ENCODE data around the gene ARL6IP4.
"Not testable (repeated sequence)": the region's sequence is repeated elsewhere in the genome, so short reads cannot be mapped to it uniquely, and the experiment has no call there.

Gene ARL6IP4

DNA sequence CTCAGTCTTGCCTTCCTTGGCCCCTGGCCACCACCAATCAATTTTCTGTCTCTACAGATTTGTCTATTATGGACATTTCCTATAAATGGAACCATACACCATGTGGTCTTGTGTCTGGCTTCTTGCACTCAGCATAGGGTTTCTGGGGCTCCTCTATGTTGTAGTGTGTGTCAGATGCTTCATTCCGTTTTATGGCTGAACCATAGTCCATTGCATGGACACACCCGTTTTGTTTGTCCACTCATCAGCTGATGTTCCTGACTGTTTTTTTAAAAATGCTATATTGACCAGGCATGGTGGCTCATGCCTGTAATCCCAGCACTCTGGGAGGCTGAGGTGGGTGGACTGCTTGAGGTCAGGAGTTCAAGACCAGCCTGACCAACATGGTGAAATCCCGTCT is 21.0 kb downstream of the ARL6IP4 start:
- no peak overlapping the region for H3K4me3 ChIP-seq (ENCODE audit: low read depth, low read length)

GRCh38 chr12:123003257-123003656 is 22.8 kb downstream of the ARL6IP4 start:
- H3K4me3 ChIP-seq (ENCODE audit: low read depth, low read length): no peak overlapping the region

More for the DNA sequence above, 21.0 kb downstream of the ARL6IP4 start:
- DNase-seq (ENCODE audit: low read depth): no peak

GRCh38 chr12:123004287-123004686 is 23.8 kb downstream of the ARL6IP4 start:
- H3K4me3 ChIP-seq (ENCODE audit: low read depth, low read length): no peak overlapping the region
- no peak for DNase-seq (ENCODE audit: low read depth)

More at GRCh38 chr12:123003257-123003656, 22.8 kb downstream of the ARL6IP4 start:
- DNase-seq (ENCODE audit: low read depth): no peak

GRCh38 chr12:123005081-123005626 is 24.7 kb downstream of the ARL6IP4 start:
- DNase-seq (ENCODE audit: low read depth): no peak
- no peak overlapping the region for H3K4me3 ChIP-seq (ENCODE audit: low read depth, low read length)

GRCh38 chr12:123006977-123007376 is 26.5 kb downstream of the ARL6IP4 start:
- no peak for DNase-seq (ENCODE audit: low read depth)
- no peak overlapping the region for H3K4me3 ChIP-seq (ENCODE audit: low read depth, low read length)

GRCh38 chr12:123010110-123010509 is 29.6 kb downstream of the ARL6IP4 start:
- no peak for DNase-seq (ENCODE audit: low read depth)
- no peak overlapping the region for H3K4me3 ChIP-seq (ENCODE audit: low read depth, low read length)

DNA sequence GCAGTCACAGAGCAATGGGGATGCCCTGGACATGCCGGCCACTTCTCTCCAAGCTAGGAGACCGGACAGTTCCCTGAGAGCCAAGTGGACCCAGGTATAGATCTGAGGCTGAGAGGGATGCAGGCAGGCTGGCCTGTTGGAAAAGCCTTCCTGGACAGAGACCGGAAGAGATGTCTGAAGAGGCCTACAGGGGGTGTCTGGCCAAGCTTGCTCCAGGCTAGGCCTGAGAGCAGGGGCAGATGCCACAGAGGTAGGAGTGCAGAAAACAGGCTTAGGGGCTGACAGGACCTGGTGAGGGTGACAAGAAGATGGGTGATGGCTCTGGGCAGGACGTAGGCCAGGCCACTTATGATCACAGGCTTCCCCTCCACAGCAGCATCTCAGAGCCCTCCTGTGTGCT is 30.2 kb downstream of the ARL6IP4 start:
- no peak overlapping the region for H3K4me3 ChIP-seq (ENCODE audit: low read depth, low read length)
- DNase-seq (ENCODE audit: low read depth): no peak

DNA sequence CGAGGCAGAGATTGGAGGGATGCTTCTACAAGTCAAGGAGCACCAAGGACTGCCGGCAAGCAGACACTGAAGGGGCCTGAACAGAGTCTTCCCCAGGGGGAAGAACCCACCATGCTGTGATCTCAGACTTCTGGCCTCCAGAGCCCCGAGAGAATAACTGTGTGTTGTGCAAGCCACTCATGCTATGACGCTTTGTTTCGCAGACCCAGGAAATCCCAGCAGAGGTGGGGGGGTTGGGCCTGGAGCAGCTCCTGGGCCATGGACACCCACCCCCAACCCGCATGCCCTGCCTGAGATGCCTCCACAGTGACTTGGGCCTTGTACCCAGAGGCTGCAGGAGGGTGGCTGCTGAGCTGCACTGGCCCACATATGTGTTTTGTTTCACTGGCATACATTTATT is 31.2 kb downstream of the ARL6IP4 start:
- no peak for DNase-seq (ENCODE audit: low read depth)

DNA sequence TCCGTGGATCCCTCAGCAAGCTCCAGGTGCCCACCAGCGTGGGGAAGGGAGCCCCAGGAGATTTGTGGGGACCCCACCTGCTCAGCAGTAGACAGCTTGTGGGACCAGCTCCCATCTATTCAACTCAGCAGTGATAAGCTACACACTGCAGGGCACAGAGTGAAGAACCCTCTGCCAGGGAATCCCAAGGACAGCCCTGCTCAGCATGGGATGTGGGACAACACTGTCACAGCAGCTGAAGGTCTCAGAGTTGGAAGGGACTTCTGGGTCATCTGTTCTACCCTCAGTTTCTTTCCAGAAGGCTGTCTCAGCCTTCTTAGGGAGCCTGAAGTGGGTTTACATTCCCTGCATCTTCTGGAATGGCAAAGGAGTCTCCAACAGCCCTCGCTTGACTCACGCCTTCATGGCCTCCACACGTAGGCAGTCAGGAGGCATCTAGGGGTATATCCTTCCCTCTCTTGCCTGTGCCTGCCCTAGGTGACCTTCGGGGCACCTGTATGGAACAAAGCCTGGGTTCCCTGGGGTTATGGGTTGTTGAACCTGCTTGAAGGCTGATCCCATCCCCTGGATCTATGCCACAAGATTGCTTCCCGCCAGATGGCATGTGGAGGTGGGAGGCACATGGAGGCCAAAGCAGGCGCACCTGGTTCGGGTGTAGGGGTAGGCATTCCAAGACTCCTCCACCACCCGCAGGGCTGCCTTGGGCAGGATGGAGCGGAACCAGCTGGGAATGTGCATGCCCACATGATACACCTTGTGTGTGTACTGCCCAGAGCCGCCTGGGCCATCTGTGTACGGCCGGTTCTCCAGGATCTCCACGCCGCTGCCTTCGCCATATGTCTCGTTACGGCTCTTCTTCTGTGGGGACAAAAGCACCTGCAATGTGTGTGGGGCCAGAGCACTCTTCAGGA is 33.0 kb downstream of the ARL6IP4 start:
- DNase-seq (ENCODE audit: low read depth): no peak

More for the DNA sequence above, 31.2 kb downstream of the ARL6IP4 start:
- H3K4me3 ChIP-seq (ENCODE audit: low read depth, low read length): no peak overlapping the region

DNA sequence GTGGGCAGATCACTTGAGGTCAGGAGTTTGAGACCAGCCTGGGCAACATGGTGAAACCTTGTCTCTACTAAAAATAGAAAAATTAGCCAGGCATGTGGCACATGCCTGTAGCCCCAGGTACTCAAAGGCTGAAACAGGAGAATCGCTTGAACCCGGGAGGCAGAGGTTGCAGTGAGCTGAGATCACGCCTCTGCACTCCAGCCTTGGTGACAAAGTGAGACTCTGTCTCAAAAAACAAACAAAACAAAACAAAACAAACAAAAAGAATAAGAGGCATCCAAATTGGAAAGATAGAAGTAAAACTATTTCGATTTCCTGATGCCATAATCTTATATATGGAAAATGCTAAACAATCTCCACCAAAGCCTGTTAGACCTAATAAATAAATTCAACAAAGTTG is 34.0 kb downstream of the ARL6IP4 start:
- not testable (repeated sequence) for DNase-seq (ENCODE audit: low read depth); H3K4me3 ChIP-seq (ENCODE audit: low read depth, low read length)

More for the DNA sequence above, 33.0 kb downstream of the ARL6IP4 start:
- no peak overlapping the region for H3K4me3 ChIP-seq (ENCODE audit: low read depth, low read length)

GRCh38 chr12:123017753-123018152 is 37.3 kb downstream of the ARL6IP4 start:
- no peak for DNase-seq (ENCODE audit: low read depth)

GRCh38 chr12:123019841-123020138 is 39.3 kb downstream of the ARL6IP4 start:
- DNase-seq (ENCODE audit: low read depth): no peak

More at GRCh38 chr12:123017753-123018152, 37.3 kb downstream of the ARL6IP4 start:
- no peak overlapping the region for H3K4me3 ChIP-seq (ENCODE audit: low read depth, low read length)

DNA sequence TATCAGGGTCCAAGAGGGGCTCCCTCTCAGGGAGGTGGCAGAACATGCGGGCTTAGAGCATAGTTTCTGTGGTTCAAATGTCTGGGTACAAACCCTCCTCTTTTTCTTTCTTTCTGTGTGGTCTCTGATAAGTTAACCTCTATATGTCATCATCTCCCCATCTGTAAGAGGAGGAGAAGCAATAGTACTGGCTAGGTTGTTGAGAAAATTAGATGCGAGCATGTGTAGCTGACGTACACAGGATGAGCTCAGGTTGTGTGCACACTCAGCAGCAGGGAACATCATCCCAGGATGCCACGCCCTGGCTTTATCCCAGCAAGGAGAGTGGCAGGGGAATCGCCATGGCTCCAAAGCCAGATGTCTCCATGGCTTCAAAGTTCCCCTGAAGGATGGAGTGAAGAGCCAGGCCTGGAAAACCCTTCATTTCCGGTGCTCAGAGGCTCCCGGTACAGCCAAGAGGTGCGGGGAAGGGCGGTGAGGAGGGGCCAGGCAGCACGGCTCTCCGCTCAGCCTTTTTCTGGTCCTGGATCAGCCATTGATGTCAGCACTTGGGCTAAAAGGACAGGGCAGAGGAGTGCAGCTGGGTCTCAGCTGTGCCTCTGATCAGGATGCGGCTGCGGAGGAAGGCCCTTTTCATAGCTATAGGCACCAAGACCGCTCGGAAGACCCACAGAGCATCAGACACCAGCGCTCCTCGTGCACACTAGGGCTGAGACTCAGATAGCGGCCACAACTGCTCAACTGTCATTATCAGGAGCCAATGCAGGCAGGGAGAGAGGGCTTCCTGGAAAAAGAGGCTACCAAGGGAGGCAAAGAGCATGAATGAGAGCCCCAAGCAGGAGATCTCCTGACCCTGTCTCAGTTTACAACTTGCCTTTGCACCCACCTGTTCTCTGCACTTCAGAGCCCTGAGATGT is 41.5 kb downstream of the ARL6IP4 start:
- DNase-seq (ENCODE audit: low read depth): no peak
- H3K4me3 ChIP-seq (ENCODE audit: low read depth, low read length): no peak overlapping the region

More at GRCh38 chr12:123019841-123020138, 39.3 kb downstream of the ARL6IP4 start:
- H3K4me3 ChIP-seq (ENCODE audit: low read depth, low read length): no peak overlapping the region

DNA sequence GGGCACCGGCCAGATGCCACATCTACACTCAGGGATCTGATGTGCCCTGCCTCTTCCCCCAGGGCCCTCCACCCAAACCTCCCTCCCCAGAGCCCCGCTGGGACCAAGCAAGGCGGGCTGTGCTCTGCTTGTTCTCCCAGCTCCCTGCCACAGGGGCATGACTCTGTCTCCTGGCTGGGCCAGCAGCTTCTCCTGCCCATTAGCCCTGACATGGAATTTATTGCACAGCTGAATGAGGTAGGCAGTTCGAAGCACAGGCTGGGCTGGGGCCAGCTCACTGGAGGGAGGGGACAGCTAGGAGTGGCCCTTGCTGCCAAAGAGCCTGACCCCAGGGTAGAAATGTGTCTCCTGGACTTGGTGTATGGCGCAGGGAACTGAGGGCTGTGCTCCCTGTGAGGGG is 42.4 kb downstream of the ARL6IP4 start:
- DNase-seq (ENCODE audit: low read depth): no peak
- H3K4me3 ChIP-seq (ENCODE audit: low read depth, low read length): no peak overlapping the region

DNA sequence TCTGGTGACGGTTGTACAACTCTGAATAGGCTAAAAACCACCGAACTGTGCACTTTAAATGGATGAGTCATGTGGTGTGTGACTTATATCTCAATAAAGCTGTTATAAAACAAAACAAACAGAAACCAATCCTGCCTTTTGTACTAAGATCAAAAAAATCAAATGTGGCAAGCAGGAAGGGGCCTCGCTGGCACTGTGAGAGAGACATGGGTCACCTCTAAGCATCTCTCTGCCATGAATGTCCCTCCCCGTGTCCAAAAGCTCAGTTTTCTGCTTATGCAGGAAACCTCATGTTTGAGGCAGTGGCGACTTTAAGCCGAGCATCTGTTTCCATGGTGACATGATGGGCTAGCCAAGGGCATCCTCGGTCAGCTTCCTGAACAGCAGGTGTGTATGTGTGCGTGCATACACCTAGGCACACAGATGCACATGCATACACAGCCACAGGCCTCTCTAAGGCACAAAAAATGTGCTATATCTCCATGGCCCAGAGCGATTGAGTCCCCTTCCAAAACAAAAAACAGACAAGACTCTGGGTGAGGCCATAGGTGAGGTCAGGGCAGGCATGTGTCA is 44.4 kb downstream of the ARL6IP4 start:
- H3K4me3 ChIP-seq (ENCODE audit: low read depth, low read length): no peak overlapping the region
- DNase-seq (ENCODE audit: low read depth): no peak

DNA sequence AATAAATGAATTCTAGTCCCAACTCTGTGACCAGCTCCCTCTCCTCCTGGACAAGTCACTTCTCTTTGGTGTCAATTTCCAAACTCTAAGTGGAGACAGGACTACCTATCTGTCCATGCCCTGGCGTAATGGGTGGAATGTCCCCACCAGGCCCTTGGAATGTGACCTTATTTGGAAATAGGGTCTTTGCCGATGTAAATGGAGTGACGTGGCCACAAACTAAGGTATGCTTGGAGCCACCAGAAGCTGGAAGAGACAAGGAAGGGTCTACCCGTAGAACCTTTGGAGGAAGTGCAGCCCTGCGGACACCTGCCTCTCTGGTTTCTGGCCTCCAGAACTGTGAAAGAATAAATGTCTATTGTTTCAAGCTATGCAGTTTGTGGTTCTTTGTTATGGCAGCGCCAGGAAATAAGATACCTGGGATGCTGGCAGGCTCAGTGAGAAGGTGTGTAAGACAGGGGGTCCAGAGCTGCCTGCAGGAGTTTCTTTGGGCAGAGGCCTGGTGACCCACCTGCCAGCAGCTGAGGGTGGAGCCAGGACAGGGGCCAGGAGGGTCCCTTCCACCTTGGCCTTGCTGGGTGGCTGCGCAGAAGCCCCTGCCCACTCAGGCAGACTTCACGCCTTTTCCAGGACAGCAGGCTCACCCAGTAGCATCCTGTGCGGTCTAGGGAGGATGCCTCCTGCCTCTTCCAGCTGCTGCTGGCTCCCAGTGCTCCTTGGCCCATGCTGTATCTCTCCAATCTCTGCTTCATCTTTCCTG is 45.8 kb downstream of the ARL6IP4 start:
- DNase-seq (ENCODE audit: low read depth): no peak
- no peak overlapping the region for H3K4me3 ChIP-seq (ENCODE audit: low read depth, low read length)

GRCh38 chr12:123027726-123028445 is 47.4 kb downstream of the ARL6IP4 start:
- H3K4me3 ChIP-seq (ENCODE audit: low read depth, low read length): no peak overlapping the region
- DNase-seq (ENCODE audit: low read depth): no peak

DNA sequence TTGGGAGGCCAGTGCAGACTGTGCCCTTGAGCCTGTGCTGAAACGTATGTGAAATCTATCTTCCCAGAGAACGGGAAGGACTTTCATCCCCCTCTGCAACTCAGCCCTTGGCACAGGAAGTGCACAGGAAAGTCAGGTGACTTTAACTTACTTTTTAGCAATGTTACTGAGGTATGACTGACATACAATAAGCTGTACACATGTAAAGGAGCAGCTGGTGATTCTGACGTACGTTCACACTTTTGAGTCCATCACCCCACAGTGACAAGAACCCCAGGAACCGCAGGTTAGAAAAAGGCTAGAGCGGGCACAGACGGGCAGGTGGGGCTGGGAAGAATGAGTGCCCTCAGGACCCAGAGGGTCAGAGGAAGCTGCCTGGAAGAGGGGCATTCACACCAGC is 48.0 kb downstream of the ARL6IP4 start:
- no peak for DNase-seq (ENCODE audit: low read depth)
- H3K4me3 ChIP-seq (ENCODE audit: low read depth, low read length): no peak overlapping the region

Measured in skeletal muscle cell (primary cell).